COLO668 (cell line): ENCODE results near the gene LCLAT1.
"Not testable (repeated sequence)": the region's sequence is repeated elsewhere in the genome, so short reads cannot be mapped to it uniquely, and the experiment has no call there.

Source experiments
- DNase-seq: peaks from one replicate; lab custom pipeline; 2025; ENCODE audit not compliant: unreplicated experiment; lab: John Stamatoyannopoulos, UW

The LCLAT1 gene

DNA sequence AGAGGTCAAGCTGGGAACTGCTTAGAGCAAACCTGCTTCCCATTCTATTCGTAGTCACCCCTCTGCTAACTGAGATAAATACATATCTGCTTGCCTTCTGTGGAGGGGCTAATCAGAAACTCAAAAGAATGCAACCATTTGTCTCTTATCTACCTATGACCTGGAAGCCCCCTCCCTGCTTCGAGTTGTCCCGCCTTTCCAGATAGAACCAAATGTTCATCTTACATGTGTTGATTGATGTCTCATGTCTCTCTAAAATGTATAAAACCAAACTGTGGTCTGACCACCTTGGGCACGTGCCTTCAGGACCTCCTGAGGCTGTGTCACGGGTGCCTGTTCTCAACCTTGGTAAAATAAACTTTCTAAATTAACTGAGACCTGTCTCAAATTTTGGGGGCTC lies 66.6 kb downstream of the LCLAT1 start:
- DNase-seq, result not testable (repeated sequence)

DNA sequence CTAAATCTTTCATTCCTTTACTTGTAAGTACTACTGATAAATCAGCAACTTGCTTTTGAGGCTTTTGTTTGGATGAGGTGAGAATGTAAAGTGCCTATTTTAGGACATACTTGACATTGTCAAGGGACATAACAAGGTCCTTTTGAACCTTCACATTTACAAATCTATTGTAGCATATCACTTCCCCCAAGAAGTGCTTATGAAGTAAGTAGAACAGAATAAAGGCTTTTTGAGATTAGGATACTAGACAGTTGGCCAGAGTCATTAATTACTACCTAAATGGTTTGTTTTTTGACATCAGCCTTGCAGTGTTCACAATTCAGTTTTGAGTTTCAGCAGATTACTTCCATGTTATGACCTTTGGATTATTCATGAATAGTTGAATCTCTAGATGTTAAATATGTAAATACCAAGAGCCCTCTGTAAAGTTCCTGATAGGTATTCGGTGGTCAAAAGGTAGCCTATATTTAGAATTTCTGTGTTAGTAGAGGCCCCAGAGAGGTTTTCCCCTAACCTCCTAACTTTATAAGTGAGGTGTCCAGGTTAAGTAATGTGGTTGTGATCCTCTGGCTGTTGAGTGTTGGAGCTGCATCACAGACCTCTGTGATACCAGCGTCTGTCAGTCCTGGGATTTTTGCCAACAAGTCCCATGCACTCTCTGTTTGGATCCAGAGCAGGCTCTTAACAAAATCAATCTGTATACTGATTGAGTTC lies 67.2 kb downstream of the LCLAT1 start:
- no peak for DNase-seq

DNA sequence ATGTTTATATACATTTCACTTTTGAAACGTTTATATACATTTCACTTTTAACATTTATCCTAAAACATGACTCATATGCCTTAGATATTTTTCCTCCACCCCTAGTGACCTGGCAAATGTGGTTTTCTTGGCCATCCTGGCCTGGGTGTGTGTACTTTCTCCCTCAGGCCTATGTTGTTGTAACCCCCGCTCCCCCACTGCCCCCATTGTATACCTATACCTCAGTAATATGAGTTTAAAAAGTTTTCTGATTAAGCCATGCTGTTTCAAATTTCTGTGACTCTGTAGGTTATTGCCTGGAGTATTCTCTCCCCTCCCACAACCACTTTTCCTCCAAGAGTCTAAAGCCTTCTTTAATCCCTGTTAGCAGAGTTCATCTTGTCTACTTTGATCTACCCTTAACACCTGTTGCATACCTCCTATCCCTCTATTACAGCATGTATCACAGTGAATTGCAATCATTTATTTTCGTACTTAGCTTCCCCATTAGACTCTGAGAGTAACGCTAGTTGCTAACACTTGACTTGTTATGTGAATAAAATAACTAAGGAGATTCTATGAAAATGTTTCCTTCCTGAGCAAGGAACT lies 67.9 kb downstream of the LCLAT1 start:
- no peak for DNase-seq

DNA sequence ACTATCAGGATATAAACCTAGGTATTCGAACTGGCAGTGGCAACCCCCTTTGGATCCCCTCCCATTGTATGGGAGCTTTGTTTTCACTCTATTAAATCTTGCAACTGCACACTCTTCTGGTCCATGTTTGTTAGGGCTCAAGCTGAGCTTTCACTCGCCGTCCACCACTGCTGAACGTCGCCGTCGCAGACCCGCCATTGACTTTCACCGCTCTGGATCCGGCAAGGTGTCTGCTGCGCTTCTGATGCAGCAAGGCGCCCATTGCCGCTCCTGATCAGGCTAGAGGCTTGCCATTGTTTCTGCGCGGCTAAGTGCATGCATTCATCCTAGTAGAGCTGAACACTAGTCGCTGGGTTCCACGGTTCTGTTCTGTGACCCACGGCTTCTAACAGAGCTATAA lies 69.1 kb downstream of the LCLAT1 start:
- no peak for DNase-seq

DNA sequence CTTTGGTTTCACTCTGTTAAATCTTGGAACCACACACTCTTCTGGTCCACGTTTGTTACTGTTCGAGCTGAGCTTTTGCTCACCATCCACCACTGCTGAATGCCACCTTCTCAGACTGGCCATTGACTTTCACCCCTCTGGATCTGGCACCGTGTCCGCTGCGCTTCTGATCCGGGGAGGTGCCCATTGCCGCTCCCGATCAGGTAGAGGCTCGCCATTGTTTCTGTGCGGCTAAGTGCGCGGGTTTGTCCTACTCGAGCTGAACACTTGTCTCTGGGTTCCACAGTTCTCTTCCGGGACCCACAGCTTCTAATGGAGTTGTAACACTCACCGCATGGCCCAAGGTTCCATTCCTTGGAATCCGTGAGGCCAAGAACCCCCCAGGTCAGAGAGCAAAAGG lies 72.8 kb downstream of the LCLAT1 start:
- DNase-seq, result no peak

DNA sequence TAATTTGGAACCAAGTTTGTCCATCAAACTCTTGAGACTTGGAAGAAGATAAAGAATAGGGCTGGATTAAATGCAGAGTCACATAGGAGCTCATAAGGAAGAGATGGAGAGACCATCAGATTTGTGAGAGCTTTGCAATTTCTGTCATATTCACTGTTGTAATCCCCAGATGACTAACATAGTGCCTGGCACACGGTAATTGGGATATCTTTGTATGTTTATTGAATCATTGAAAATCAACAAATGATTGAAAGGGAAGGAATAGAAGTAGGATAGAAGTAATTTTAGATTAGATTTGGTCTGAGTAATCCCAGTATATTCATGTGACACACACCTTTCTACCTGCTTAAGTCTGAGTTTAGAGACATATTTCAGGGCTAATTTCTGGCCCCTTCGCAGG lies 75.4 kb downstream of the LCLAT1 start:
- no peak for DNase-seq

DNA sequence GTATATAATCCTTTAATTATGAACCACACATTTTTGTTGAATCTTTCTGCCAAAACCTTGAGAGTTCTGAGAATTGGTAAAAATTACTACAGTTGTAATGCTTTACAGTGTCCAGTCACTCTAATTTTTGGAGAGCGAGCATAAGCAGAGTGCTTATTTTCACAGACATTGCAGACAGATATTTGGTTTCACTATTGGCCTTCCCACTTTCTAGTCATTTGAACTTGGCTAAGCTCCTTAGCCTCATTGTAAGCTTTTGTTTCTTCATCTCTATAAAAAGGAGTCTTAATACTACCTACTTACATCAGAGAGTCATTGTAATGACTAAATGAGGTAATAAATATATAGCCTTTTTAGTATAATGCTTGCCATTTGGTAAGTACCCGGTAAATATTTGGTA lies 80.4 kb downstream of the LCLAT1 start:
- DNase-seq, result no peak

DNA sequence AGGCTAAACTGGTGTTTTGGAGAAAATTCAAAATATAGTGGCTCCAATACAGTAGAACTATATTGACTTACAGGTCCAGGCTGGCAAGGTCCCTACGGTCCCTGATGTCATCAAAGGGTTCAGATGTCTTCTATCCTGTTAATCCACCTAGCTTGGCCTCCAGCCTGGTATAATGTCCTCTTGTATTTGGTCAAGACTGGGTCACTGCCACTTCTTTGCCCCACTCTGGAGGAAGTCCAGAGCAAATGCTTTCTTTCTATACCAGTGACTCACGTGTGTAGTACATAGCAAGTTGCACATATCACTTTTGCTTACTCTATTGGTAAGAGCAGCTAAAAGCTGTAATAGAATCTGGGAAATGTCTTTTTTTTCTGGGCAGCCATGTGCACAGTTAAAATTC lies 80.8 kb downstream of the LCLAT1 start:
- no peak for DNase-seq

DNA sequence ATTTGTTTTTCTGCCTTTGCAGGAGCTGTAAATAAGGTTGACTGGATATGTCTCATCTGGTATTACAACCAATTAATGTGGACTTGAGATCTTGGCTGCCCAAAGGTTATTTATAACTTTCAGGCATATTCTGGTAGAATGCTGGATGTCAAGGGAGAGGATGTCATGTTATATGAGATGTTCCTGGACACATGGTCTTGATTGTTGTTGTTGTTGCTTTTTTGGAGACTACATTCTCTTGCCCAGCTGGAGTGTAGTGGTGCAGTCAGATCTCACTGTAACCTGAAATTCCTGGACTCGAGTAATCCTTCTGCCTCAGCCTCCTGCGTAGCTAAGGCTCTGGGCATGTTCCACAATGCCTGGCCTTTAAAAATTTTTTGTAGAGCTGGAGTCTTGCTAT lies 83.3 kb downstream of the LCLAT1 start:
- no peak for DNase-seq

DNA sequence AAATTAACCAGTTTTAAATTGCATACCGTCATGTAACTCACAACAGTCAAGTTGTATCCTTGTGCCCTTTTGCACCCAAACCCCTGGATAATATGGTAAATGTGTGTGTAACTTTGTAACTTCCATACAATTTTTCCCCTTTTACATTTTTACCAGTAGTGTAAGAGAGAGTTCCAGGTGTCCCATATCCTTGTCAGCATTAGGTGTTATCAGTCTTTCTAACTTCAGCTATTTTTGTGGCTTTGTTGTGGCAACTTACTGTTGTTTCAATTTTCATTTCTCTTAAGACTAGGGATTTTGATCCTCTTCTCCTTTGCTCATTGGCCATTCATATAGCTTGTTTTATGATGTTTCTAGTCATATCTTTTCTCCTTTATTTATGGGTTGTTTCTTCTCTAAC lies 94.6 kb downstream of the LCLAT1 start:
- DNase-seq, result no peak

DNA sequence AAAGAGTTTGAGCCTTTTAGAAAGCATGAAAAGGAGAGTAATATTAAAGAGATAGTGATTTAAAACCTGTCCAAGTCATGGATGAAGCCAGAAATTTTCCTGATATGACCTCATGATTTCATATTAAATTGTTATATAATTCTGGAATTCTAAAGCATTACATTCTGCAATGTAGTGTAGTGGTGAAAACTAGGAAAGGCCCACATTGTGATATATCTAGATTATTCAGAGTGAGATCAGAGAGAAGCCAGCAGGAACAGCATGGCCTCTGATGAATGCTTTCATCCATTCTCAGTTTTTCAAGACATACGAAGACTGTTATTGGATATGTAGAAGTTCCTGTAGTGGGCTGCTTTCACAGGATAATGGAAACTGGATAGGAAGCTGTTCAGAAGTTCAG lies 98.8 kb downstream of the LCLAT1 start:
- no peak for DNase-seq

DNA sequence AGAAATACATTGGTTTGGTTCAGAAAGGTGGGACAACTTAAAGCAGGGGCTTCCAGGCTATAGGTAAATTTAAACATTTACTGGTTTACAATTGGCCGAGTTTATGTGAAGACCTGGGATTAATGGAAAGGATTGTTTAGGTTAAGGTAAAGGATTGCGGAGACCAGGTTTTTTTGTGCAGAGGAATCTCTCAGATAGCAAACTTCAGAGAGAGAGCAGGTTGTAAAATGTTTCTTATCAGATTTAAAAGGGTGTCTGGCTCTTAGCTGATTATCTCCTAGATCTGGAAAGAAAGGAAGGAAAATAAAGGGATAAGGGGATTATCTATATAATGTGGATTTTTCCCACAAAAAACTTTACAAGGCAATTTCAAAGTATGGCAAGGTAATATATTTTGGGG lies 101.3 kb downstream of the LCLAT1 start:
- no peak for DNase-seq

DNA sequence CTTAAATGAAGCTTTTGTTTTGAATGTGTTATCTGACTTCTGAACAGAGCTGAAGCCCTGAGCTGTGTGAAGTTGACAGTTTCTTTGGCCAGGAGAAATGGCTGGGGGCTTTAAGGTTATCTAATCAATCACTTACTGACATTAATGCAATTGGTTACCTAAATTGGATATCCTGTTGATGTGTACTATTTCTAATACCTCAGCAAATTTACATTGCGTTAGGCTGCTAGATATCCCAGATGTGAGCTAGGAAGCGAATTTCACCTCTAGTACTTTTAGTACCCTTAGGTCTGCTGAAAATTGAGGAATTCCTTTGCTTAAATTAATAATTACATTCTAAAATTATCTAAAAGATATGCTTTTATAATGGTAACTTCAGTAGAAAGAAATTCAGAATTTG lies 102.0 kb downstream of the LCLAT1 start:
- DNase-seq, result no peak

DNA sequence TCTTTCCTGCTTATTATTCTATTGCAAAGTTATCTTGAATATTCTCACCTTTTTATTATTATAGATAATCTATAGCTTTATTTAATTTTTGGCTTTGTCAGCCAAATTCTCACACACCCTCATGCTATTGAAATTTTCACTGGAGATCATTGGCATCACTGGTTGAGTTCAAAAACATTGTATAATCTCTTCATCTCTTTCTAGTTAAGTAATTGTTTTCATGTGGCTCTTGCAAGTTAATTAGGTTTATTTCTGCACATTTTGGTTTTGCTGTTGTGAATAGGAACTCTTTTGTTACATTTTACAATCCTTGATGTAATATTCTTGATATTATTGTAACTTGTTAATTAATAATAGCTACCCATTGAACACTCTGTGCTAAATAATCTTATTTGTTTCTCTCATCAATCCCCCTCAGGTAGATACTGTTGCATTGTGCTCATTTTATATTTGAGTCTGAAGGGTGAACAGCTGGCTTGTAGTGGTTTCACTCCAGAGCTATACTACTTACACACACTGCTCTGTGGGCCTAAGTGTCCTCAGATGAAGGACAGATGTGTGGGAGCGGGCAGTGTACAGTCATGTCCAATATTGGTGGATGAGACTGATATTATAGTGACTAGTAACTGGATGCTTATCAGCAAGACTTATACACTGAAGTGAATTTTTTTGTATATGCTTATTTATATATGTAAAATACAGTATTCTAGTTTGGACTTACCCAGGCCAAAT lies 112.7 kb downstream of the LCLAT1 start:
- no peak for DNase-seq

DNA sequence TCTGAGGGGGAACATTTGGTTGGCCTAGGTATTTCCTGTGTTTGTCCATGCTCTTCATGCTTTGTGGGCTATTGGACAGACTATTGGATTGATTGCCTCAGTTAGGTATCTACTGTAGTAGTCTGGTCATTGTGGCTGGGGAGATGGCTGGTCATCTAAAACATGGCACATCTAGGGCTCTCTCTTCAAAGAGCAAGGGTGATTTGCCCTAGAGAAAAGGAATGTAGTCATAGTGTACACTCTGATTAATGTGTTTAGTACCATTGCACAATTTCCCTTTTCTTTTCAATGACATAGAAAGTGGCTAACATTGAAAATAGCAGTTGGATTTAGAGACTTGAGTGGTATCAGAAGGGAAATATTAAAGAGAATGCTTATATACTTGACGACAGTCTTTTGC lies 114.3 kb downstream of the LCLAT1 start:
- no peak for DNase-seq

DNA sequence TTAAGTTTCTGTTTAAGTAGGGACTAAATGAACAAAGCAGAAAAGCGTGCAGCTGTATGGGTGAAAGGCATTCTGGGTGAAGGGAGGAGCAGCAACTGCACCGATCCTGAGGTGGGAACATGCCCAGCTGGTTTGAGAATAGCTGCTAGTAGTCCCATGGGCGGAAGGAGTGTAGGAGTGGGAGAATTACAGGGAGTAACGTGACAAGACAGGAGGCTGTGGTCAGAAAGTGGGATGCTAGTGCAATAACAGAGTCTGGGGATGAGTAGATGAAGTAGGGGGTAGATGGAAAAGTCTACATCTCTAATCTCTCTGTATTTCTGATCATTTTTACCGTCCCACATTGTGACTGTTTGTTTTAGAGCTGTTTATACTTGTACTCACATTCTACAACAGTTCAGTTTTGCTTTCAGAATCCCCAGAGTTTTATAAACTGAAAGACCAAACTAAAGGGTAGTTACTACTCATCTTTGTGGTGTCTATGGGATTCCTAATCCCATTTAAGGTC lies 118.9 kb downstream of the LCLAT1 start:
- no peak for DNase-seq

DNA sequence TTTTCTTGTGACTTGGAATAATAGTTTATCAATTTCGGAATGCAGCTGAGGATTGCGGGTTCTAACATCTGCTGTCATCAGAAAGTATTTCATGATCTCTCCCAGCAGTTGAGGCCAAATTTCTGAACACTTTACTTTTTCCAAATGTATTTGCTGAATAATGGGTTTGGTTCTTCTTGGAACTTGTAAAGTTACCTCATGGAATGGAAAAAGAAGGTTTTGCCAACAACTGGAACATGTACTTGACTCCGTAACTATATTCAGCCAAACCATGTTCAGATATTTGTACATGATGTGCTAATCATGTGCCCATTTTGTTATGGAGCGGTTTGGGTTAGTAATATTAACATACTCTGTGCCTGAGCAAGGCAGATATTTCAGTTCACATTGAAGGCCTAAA lies 119.6 kb downstream of the LCLAT1 start:
- DNase-seq, result no peak

DNA sequence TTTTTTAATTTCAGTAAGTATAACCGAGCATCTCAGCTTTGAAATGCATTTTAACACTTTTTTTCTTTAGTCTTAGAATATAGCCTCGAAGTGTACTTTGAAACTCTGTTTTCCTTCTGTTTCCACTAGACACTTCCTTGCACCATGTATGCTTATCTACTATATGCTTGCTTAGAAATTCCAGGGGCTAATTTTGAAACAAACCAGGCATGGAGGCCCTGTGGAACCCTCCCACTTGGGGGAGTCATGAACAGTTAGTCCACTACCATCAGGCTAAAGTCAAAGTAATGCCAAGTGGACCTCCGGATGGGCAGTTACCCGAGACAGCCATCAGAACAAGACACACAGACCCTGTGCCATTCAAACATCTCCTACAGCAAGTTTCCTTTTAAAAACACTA lies 120.3 kb downstream of the LCLAT1 start:
- no peak for DNase-seq

DNA sequence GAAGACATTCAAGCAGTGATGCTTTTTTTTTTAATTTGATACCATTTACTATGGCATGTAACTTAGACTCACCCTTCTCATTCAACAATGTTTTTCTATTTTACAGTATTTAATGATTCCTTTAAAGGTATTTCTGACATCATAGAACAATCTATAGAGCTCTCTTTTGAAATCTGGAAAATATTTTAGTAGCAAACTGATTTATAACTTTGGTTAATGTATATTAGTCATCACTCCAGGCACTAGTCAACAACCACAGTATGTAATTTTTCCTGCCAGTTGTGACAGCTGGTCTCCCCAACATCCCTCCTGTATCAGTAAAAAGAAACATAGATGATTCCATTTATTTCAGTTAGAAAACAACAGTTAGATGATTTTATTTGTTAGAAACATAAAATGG lies 122.9 kb downstream of the LCLAT1 start:
- DNase-seq, result no peak

DNA sequence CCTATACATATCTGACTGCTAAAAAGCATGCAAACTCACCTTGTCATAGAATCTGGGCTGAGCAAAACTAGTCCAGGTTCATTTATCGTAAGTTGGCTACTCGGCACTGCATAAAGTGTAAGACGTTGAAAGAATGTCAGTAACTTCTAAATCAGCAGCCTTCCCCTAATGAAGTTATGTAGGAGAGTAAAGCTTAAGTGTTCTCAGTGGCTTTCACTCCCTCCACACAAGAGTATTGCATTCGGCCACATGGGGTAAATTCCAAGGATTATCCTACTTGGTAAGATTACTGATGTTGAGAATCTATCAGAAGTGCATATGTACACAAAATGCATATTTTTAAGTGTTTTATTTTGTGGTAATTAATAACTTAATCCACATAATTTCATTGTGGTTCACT lies 130.1 kb downstream of the LCLAT1 start:
- no peak for DNase-seq

DNA sequence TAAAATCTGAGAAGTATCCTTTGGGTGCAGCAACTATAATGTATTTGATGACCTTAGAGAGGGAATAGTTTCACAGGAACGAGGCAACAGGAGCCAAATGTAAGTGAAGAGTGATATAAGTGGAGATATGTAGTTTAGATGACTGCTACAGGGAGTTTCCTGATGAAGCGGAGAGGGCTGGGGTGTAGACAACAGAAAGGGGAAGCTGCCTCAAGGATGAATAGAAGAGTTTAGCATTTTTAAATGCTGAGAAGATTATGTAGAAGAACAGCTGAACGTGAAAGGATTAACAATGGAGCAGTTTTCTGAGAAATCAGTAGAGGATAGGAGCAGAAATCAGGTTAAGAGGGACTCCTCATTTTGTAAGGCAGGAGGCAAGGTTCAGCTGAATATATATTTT lies 133.3 kb downstream of the LCLAT1 start:
- no peak for DNase-seq

DNA sequence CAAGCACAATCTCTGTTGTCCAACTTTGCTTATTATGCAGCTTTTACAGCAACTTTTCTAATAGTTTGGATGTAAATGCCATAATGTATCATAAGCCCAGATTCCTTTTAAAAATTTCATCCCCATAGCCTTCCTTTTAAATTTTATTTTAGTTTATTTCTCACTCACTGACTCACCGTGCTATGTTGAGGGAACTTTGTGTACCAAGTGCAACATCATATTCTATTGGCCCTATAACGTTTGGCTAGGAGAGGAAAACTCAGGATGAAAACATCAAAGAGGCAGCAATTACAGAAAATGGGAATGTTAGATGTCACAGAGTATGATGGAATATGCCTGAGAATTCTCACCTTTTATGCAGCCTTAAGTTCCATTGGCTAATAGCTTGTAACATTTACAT lies 135.5 kb downstream of the LCLAT1 start:
- DNase-seq, result no peak
